ENCODE measurements around the gene DLGAP1.
"Not testable (repeated sequence)": the region's sequence is repeated elsewhere in the genome, so short reads cannot be mapped to it uniquely, and the experiment has no call there.

Gene DLGAP1

GRCh38 chr18:3607309-3608098, 847.6 kb downstream of the DLGAP1 start:
- DNase-seq (ENCODE audit: low read depth, low spot score) = no peak

GRCh38 chr18:3606863-3607262, 848.2 kb downstream of the DLGAP1 start:
- DNase-seq (ENCODE audit: low read depth, low spot score) = not testable (repeated sequence)

- DNase-seq (ENCODE audit: low read depth, low spot score) = no peak
Observed at GRCh38 chr18:3605954-3606443, 849.1 kb downstream of the DLGAP1 start.

DNA sequence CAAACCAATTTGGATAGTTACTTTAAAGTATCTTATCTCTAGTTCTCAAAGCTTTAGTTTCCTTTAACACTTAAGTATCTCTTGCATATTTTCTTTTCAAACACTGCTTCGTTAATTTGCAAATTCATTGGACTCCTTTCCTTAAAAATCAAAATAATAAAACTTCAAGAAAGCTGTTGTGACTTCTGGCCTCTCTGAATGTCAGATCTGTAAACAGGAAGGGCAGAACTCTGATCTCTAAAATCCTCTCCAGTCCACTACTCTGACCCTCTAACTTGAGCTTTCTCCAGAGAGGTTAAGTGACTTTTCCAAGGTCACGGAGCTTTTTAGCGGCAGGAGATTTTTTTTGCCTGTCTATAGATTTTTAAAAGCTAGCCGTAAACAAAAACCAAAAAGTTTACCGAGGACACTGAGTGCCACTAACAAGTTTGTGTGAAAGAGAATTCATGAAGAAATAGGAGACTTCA, 849.6 kb downstream of the DLGAP1 start:
- DNase-seq (ENCODE audit: low read depth, low spot score) = no peak

GRCh38 chr18:3604498-3605408, 850.4 kb downstream of the DLGAP1 start:
- DNase-seq (ENCODE audit: low read depth, low spot score) = no peak

DNA sequence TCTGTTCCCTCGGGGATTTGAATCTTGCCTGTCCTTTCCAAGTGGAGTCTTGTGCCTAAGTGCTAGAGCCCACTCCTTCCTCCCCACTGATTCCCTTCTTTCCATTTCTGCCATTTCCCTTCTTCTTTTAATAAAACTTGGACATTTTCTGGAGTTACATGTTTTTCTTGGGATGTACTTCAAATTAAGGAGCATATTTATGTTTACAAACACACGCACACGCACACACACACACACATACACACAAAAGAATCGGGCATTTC, 850.9 kb downstream of the DLGAP1 start:
- no peak for DNase-seq (ENCODE audit: low read depth, low spot score)

- no peak for DNase-seq (ENCODE audit: low read depth, low spot score)
Observed at GRCh38 chr18:3603421-3604234, 851.5 kb downstream of the DLGAP1 start.

GRCh38 chr18:3601106-3601755, 853.9 kb downstream of the DLGAP1 start:
- not testable (repeated sequence) for DNase-seq (ENCODE audit: low read depth, low spot score)

- DNase-seq (ENCODE audit: low read depth, low spot score) = no peak
Observed at GRCh38 chr18:3599861-3600260, 855.2 kb downstream of the DLGAP1 start.

- no peak for DNase-seq (ENCODE audit: low read depth, low spot score)
Observed at GRCh38 chr18:3599195-3599594, 855.9 kb downstream of the DLGAP1 start.

GRCh38 chr18:3598581-3598980, 856.5 kb downstream of the DLGAP1 start:
- no peak for DNase-seq (ENCODE audit: low read depth, low spot score)

- DNase-seq (ENCODE audit: low read depth, low spot score) = no peak
Observed at GRCh38 chr18:3597409-3598357, 857.4 kb downstream of the DLGAP1 start.

DNA sequence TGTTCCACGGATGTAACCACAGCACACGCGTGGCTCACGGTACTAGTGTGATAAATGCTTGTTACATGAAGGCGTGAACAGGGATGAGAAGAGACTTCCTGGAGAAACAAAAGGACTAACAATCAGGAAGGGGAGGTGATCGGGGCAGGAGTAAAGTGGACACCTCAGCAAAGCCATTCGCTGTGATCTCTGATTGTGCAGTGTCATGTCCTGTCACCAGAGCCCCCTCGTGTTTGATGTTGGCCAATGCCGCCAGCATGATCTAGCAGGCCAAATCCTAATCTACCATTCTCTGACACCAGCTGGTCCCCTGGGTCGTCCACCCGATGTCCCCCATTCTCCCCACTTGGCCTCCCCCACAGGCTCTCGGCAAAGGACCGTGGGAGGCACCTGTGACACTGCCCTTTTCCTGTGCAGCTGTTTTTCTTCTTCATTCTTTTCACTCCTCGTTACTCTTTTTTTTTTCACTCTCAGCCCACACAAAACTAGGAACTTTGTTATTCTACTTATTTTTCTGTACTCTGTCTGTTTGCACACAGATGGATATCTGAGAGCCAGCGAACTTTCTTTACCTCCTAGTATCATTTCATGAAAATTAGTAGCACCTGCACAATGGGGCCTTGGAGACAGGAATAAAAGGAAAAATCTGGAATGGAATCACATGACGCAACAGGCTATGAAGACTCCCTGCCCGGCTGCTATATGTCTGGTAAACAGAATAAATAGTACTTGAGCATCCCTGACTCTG, 858.3 kb downstream of the DLGAP1 start:
- DNase-seq (ENCODE audit: low read depth, low spot score) = no peak

DNA sequence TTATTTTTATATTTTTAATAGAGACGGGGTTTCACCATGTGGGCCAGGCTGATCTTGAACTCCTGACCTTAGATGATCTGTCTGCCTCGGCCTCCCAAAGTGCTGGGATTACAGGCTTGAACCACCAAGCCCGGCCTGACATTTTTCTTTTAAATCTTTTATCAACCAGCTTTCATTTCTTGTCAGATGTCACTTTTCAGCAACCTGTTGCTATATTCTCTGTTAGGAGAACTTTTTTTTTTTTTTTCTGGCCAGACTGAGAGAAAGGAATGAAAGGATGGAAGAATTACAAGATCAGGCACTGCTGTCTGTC, 858.8 kb downstream of the DLGAP1 start:
- DNase-seq (ENCODE audit: low read depth, low spot score) = no peak

- DNase-seq (ENCODE audit: low read depth, low spot score) = no peak
Observed at GRCh38 chr18:3595369-3596273, 859.5 kb downstream of the DLGAP1 start.

DNA sequence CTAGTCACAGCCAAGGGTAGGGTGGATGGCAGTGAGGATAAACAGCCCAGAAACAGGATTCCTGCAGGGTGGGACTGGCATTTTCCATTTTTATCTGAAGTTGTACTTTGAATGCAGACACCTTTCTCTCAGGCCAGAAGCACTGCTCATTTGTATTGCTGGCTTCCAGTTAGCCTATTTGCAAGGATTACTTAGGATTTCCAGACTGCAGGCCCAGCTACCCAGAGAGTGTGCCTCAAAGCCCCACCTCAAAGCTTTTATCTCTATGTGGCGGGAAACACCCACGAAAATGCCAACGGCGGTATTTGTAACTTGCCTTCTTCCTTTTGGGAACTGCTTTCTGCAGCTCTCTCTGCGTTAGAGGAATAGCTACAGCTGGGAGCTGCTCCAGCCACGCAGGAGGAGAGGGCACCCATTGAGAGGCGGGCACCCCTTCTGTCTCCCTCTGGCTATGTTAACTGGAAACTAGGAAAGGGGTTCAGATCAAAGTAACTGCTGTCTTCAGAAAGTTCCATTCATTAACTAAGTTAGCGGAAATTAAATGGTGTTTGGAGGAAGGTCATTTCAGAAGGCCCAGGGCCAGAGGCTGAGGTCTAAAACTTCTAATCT, 860.2 kb downstream of the DLGAP1 start:
- no peak for DNase-seq (ENCODE audit: low read depth, low spot score)

GRCh38 chr18:3593904-3594759, 861.0 kb downstream of the DLGAP1 start:
- peak; percentile 68 for DNase-seq (ENCODE audit: low read depth, low spot score)
